ENCODE results near the gene ZNF320. TPM values are rescaled to one million over a fixed set of nuclear protein-coding genes. Genes with fewer than 3 reads are reported as not detected.

The ZNF320 gene
- total and polyA plus RNA-seq, 9 of the 15 experiments (the other 6 are each of a cell fraction or from before 2014, with no cell fraction given), result 5.4 to 25.6 (median 11.7) TPM

DNA sequence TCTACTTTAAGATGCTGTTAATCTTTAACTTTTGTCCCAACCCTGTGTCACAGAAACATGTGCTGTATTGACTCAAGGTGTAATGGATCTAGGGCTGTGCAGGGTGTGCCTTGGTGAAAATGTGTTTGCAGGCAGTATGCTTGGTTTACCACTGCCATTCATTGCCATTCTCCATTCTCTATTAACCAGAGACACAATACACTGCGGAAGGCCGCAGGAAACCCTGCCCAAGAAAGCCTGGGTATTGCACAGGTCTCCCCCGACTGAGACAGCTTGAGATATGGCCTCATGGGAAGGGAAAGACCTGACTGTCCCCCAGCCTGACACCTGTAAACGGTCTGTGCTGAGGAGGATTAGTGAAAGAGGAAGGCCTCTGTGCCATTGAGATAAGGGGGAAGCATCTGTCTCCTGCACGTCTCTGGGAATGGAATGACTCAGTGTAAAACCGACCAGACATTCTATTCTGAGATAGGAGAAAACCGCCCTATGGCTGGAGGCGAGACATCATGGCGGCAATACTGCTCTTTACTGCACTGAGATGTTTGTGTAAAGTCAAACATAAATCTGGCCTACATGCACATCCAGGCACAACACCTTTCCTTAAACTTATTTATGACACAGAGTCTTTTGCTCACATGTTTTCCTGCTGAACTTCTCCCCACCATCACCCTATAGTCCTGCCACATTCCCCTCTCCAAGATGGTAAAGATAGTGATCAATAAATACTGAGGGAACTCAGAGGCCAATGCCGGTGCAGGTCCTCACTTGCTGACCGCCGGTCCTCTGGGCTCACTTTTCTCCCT, 38.9 kb upstream of the ZNF320 start (continued):
- peak; percentile 95 for TF ChIP-seq RNF2 (IDR thresholded peaks at IDR 0.05)
- TF ChIP-seq, protein P1, sequence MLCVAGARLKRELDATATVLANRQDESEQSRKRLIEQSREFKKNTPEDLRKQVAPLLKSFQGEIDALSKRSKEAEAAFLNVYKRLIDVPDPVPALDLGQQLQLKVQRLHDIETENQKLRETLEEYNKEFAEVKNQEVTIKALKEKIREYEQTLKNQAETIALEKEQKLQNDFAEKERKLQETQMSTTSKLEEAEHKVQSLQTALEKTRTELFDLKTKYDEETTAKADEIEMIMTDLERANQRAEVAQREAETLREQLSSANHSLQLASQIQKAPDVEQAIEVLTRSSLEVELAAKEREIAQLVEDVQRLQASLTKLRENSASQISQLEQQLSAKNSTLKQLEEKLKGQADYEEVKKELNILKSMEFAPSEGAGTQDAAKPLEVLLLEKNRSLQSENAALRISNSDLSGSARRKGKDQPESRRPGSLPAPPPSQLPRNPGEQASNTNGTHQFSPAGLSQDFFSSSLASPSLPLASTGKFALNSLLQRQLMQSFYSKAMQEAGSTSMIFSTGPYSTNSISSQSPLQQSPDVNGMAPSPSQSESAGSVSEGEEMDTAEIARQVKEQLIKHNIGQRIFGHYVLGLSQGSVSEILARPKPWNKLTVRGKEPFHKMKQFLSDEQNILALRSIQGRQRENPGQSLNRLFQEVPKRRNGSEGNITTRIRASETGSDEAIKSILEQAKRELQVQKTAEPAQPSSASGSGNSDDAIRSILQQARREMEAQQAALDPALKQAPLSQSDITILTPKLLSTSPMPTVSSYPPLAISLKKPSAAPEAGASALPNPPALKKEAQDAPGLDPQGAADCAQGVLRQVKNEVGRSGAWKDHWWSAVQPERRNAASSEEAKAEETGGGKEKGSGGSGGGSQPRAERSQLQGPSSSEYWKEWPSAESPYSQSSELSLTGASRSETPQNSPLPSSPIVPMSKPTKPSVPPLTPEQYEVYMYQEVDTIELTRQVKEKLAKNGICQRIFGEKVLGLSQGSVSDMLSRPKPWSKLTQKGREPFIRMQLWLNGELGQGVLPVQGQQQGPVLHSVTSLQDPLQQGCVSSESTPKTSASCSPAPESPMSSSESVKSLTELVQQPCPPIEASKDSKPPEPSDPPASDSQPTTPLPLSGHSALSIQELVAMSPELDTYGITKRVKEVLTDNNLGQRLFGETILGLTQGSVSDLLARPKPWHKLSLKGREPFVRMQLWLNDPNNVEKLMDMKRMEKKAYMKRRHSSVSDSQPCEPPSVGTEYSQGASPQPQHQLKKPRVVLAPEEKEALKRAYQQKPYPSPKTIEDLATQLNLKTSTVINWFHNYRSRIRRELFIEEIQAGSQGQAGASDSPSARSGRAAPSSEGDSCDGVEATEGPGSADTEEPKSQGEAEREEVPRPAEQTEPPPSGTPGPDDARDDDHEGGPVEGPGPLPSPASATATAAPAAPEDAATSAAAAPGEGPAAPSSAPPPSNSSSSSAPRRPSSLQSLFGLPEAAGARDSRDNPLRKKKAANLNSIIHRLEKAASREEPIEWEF (CRISPR knock-in tag; IDR thresholded peaks at IDR 0.05), result peak; percentile 97
- TF ChIP-seq ELF4 (CRISPR knock-in tag; IDR thresholded peaks at IDR 0.05), result peak; percentile 88
- TF ChIP-seq ZNF23 (CRISPR knock-in tag; IDR thresholded peaks at IDR 0.05), result peak; percentile 22; the same call in 1 of the 2 replicates
- TF ChIP-seq CBX5 (IDR thresholded peaks at IDR 0.05; ENCODE audit: borderline replicate concordance, low read depth), result no peak
- peak; percentile 84 for TF ChIP-seq TAF9B (IDR thresholded peaks at IDR 0.05; ENCODE audit: partially characterized antibody)
- no peak; the same call in 1 of the 2 replicates for TF ChIP-seq ZNF76 (CRISPR knock-in tag; IDR thresholded peaks at IDR 0.05; ENCODE audit: borderline replicate concordance)
- TF ChIP-seq RUNX1 (IDR thresholded peaks at IDR 0.05; ENCODE audit: low read depth), result peak; percentile 40; the same call in 1 of the 2 replicates
- TF ChIP-seq, protein P2, sequence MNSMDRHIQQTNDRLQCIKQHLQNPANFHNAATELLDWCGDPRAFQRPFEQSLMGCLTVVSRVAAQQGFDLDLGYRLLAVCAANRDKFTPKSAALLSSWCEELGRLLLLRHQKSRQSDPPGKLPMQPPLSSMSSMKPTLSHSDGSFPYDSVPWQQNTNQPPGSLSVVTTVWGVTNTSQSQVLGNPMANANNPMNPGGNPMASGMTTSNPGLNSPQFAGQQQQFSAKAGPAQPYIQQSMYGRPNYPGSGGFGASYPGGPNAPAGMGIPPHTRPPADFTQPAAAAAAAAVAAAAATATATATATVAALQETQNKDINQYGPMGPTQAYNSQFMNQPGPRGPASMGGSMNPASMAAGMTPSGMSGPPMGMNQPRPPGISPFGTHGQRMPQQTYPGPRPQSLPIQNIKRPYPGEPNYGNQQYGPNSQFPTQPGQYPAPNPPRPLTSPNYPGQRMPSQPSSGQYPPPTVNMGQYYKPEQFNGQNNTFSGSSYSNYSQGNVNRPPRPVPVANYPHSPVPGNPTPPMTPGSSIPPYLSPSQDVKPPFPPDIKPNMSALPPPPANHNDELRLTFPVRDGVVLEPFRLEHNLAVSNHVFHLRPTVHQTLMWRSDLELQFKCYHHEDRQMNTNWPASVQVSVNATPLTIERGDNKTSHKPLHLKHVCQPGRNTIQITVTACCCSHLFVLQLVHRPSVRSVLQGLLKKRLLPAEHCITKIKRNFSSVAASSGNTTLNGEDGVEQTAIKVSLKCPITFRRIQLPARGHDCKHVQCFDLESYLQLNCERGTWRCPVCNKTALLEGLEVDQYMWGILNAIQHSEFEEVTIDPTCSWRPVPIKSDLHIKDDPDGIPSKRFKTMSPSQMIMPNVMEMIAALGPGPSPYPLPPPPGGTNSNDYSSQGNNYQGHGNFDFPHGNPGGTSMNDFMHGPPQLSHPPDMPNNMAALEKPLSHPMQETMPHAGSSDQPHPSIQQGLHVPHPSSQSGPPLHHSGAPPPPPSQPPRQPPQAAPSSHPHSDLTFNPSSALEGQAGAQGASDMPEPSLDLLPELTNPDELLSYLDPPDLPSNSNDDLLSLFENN (IDR thresholded peaks at IDR 0.05; ENCODE audit: low read depth in 2 of 2, low read length in 2 of 2), result peak in 1 of 2 experiments; percentile 87; a peak in 2 of 4 replicates
- TF ChIP-seq, protein P3, sequence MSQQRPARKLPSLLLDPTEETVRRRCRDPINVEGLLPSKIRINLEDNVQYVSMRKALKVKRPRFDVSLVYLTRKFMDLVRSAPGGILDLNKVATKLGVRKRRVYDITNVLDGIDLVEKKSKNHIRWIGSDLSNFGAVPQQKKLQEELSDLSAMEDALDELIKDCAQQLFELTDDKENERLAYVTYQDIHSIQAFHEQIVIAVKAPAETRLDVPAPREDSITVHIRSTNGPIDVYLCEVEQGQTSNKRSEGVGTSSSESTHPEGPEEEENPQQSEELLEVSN (IDR thresholded peaks at IDR 0.05; ENCODE audit: borderline replicate concordance in 1 of 2, extremely low read depth in 1 of 2, insufficient read depth in 1 of 2, insufficient read length in 1 of 2, low read depth in 1 of 2, low read length in 1 of 2, poor library complexity in 1 of 2, severe bottlenecking in 1 of 2), result peak in 1 of 2 experiments; percentile 31
- TF ChIP-seq ERF (CRISPR knock-in tag; IDR thresholded peaks at IDR 0.05), result peak; percentile 9; the same call in 1 of the 2 replicates
- TF ChIP-seq TCF7L2 (IDR thresholded peaks at IDR 0.05; ENCODE audit: low read depth, low read length), result no peak
- no peak for TF ChIP-seq NR2F6 (CRISPR knock-in tag; IDR thresholded peaks at IDR 0.05)
- TF ChIP-seq ZNF212 (CRISPR knock-in tag; IDR thresholded peaks at IDR 0.05), result no peak

Data from K562 (cell line).